SU-DHL-6 (cell line): Measurements from ENCODE around the gene SEC24B.

Experiments used
- H2AFZ ChIP-seq: fragments of 200-600 bp; sonication (generic); 2 replicates; pipeline ENCODE4 v1.6.1; 2014; ENCODE audit warnings: low read depth, mild to moderate bottlenecking, moderate library complexity, mixed read lengths, antibody characterized with exemption, low read length; ENCODE audit not compliant: severe bottlenecking
- H3F3A ChIP-seq: fragments of 200-600 bp; shearing (Covaris generic); 2 replicates; pipeline ENCODE4 v1.6.0; 2016; ENCODE audit warnings: antibody characterized with exemption, mild to moderate bottlenecking; ENCODE audit not compliant: insufficient read depth
- H3K27ac ChIP-seq: fragments of 200-600 bp; sonication (generic); 2 replicates; pipeline ENCODE4 v1.5.1; 2016; ENCODE audit warnings: low read depth, mild to moderate bottlenecking, low read length, moderate library complexity, mixed read lengths
- H3K27me3 ChIP-seq: fragments of 200-600 bp; sonication (generic), shearing (Covaris generic); 2 replicates; pipeline ENCODE4 v1.6.0; 2014; ENCODE audit warnings: mild to moderate bottlenecking, low read length
- H3K36me3 ChIP-seq: fragments of 200-600 bp; sonication (generic); 2 replicates; pipeline ENCODE4 v1.6.1; 2014; ENCODE audit warnings: mild to moderate bottlenecking, low read length, mixed read lengths
- H3K4me2 ChIP-seq: fragments of 300-600, 200-600 bp; shearing (Covaris generic), sonication (generic); 2 replicates; pipeline ENCODE4 v1.6.0; 2014; ENCODE audit warnings: low read length, low read depth, mild to moderate bottlenecking; ENCODE audit not compliant: poor library complexity, severe bottlenecking
- H3K4me3 ChIP-seq: fragments of 200-600 bp; sonication (generic); 2 replicates; pipeline ENCODE4 v1.5.1; 2014; ENCODE audit warnings: antibody characterized with exemption, low read length, mild to moderate bottlenecking, mixed read lengths; ENCODE audit not compliant: insufficient read depth, poor library complexity, severe bottlenecking
- H3K79me2 ChIP-seq: fragments of 200-600 bp; sonication (generic); 2 replicates; pipeline ENCODE4 v1.6.1; 2014; ENCODE audit warnings: mild to moderate bottlenecking, low read length, moderate library complexity; ENCODE audit not compliant: insufficient read depth
- H3K9ac ChIP-seq: fragments of 200-600 bp; sonication (generic); 2 replicates; pipeline ENCODE4 v1.7.0; 2014; ENCODE audit warnings: mild to moderate bottlenecking, low read length
- H3K9me2 ChIP-seq: fragments of 200-600 bp; sonication (generic); replicated peaks from 2 replicates; pipeline ENCODE4 v1.6.1; 2014; ENCODE audit warnings: low read length; ENCODE audit not compliant: insufficient read depth
- H3K9me3 ChIP-seq: fragments of 200-600 bp; sonication (generic); 2 replicates; pipeline ENCODE4 v1.6.1; 2014; ENCODE audit warnings: low read length, mixed read lengths; ENCODE audit not compliant: insufficient read depth
- H4K20me1 ChIP-seq: fragments of 200-600 bp; sonication (generic); 2 replicates; pipeline ENCODE4 v1.6.1; 2014; ENCODE audit warnings: low read depth, mild to moderate bottlenecking, antibody characterized with exemption, low read length, moderate library complexity, mixed read lengths
- EZH2phosphoT487 ChIP-seq: fragments of 200-600 bp; sonication (generic), shearing (Covaris generic); conservative IDR thresholded peaks from 2 replicates; pipeline ENCODE4 v1.6.1; 2018; ENCODE audit warnings: mild to moderate bottlenecking, antibody characterized with exemption, low read length, moderate library complexity, mixed read lengths
- TF ChIP-seq, protein P1 (sequence below): fragments of 200-600 bp; sonication (generic); IDR thresholded peaks from one replicate; pipeline ENCODE4 v1.5.1; 2017; ENCODE audit warnings: antibody characterized with exemption, mild to moderate bottlenecking, low read length, moderate library complexity; ENCODE audit not compliant: insufficient read depth, poor library complexity, severe bottlenecking

The SEC24B gene

DNA sequence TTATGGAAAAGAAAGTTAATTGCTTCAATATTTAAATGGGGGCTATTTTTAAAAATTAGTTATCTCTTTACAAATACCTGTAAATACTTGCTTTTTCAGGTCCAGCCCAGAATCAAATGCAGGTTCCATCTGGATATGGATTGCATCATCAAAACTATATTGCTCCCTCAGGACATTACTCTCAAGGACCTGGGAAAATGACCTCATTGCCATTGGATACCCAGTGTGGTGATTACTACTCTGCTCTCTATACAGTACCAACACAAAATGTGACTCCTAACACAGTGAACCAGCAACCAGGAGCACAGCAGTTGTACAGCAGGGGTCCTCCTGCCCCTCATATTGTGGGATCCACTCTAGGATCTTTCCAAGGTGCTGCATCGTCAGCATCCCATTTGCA, 29.2 kb downstream of the SEC24B start:
- H2AFZ ChIP-seq, result no peak overlapping the region
- H3K79me2 ChIP-seq, result peaks cover 8% of the 10 kb centered on the region
- no peak overlapping the region for H3K4me2 ChIP-seq
- no peak overlapping the region for H3K27ac ChIP-seq
- H3K36me3 ChIP-seq, result no peaks in the 10 kb centered on the region
- TF ChIP-seq EZH2phosphoT487, result no peak
- TF ChIP-seq, protein P1, sequence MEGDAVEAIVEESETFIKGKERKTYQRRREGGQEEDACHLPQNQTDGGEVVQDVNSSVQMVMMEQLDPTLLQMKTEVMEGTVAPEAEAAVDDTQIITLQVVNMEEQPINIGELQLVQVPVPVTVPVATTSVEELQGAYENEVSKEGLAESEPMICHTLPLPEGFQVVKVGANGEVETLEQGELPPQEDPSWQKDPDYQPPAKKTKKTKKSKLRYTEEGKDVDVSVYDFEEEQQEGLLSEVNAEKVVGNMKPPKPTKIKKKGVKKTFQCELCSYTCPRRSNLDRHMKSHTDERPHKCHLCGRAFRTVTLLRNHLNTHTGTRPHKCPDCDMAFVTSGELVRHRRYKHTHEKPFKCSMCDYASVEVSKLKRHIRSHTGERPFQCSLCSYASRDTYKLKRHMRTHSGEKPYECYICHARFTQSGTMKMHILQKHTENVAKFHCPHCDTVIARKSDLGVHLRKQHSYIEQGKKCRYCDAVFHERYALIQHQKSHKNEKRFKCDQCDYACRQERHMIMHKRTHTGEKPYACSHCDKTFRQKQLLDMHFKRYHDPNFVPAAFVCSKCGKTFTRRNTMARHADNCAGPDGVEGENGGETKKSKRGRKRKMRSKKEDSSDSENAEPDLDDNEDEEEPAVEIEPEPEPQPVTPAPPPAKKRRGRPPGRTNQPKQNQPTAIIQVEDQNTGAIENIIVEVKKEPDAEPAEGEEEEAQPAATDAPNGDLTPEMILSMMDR, result no peak
- no peaks in the 10 kb centered on the region for H3F3A ChIP-seq
- H3K9me3 ChIP-seq, result no peaks in the 10 kb centered on the region
- no peaks in the 10 kb centered on the region for H3K9me2 ChIP-seq
- H3K27me3 ChIP-seq, result no peaks in the 10 kb centered on the region
- no peak overlapping the region for H3K4me3 ChIP-seq
- no peak overlapping the region for H3K9ac ChIP-seq
- H4K20me1 ChIP-seq, result no peaks in the 10 kb centered on the region

DNA sequence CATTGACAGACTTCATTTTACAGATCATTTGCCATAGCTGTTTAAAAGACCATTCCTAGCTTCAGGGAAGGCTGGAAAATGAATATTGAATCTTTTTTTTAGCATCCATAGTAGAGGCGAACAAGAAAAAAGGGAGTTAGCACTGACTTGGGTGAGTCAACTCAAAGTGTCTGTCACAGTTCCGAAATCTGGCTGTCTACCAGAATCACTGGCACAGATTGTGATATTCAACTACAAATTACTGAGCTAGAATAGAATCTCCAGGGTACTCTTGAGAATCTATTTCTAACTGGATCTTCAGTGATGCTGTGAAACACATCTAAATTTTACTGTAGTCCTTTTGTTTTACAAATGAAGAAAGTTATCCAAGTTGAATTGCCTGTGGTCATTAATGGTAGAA, 31.5 kb downstream of the SEC24B start:
- TF ChIP-seq EZH2phosphoT487, result no peak
- TF ChIP-seq, protein P1, result no peak
- Histone ChIP-seq H3K4me2 (no peak overlapping the region), H3K36me3 (no peaks in the 10 kb centered on the region), H4K20me1 (no peaks in the 10 kb centered on the region), H3K27me3 (no peaks in the 10 kb centered on the region), H3K79me2 (peaks cover 5% of the 10 kb centered on the region), H3K9me3 (no peaks in the 10 kb centered on the region), H2AFZ (no peak overlapping the region), H3K9ac (no peak overlapping the region), H3K4me3 (no peak overlapping the region), H3K27ac (no peak overlapping the region), H3K9me2 (no peaks in the 10 kb centered on the region), H3F3A (no peaks in the 10 kb centered on the region)

DNA sequence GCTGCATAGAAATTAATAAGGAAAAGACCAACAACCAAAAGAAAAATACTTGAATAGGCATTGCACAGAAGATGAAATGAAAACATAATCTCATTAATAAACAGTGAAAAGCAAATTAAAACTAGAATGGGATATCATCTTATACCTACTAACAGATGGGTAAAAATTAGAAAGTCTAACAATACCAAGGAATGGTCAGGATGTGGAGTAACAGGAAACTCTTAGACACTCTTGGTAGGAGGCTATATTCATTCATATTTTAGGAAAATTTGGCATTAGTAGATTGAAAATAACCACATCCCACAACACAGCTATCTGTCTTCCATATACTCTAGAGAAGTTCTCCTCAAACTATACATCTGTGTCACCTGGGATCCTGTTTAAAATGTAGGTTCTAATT, 36.3 kb downstream of the SEC24B start:
- H3K4me2 ChIP-seq, result no peak overlapping the region
- TF ChIP-seq, protein P1, result no peak
- TF ChIP-seq EZH2phosphoT487, result no peak
- no peaks in the 10 kb centered on the region for H4K20me1 ChIP-seq
- H3K79me2 ChIP-seq, result no peaks in the 10 kb centered on the region; the same call in 1 of the 2 replicates
- H3K4me3 ChIP-seq, result no peak overlapping the region
- no peaks in the 10 kb centered on the region for H3F3A ChIP-seq
- no peaks in the 10 kb centered on the region for H3K27me3 ChIP-seq
- no peak overlapping the region for H3K27ac ChIP-seq
- no peaks in the 10 kb centered on the region for H3K9me2 ChIP-seq
- no peaks in the 10 kb centered on the region for H3K9me3 ChIP-seq
- no peak overlapping the region for H3K9ac ChIP-seq
- no peaks in the 10 kb centered on the region for H3K36me3 ChIP-seq
- H2AFZ ChIP-seq, result no peak overlapping the region
